Gastroesophageal sphincter (tissue), 3 donors: ENCODE measurements around the gene DCK.

Source experiments
- CTCF ChIP-seq, 4 experiments: fragments of 200-600 bp in 2 of 4; fragments of 450-650 bp in 2 of 4; sonication (generic) in 1 of 4; IDR thresholded peaks; one replicate each; pipeline ENCODE4 v1.5.1; 2017 to 2019; ENCODE audit warnings: antibody characterized with exemption in 4 of 4, mild to moderate bottlenecking in 2 of 4, moderate library complexity in 2 of 4
- EP300 ChIP-seq: sonication (generic); formaldehyde crosslinking; IDR thresholded peaks from one replicate; pipeline ENCODE4 v1.6.1; 2017; ENCODE audit warnings: antibody characterized with exemption, mild to moderate bottlenecking
- POLR2A ChIP-seq, 2 donors: fragments of 450-650 bp; IDR thresholded peaks; one replicate each; pipeline ENCODE4 v1.6.1; 2017; ENCODE audit warnings: antibody characterized with exemption in 2 of 2, mild to moderate bottlenecking in 2 of 2, moderate library complexity in 1 of 2

GRCh38 chr4:71052716-71053115 is 59.3 kb downstream of the DCK start:
- no peak for TF ChIP-seq POLR2A (IDR thresholded peaks at IDR 0.05)
- no peak for TF ChIP-seq CTCF (IDR thresholded peaks at IDR 0.05)
- TF ChIP-seq EP300, result no peak
